HEK293 (cell line): ENCODE measurements around the gene MED13L.

Experiments used
- MEIS1 ChIP-seq: sonication (generic); formaldehyde crosslinking; IDR thresholded peaks from 2 replicates; pipeline ENCODE4 v1.8.1; 2022; ENCODE audit warnings: missing genetic modification reagents, mild to moderate bottlenecking, borderline replicate concordance
- ZNF292 ChIP-seq: fragments of 450-650 bp; formaldehyde crosslinking; IDR thresholded peaks from 2 replicates; pipeline ENCODE4 v1.5.1; 2016; ENCODE audit warnings: low read depth, missing biosample characterization, missing genetic modification characterization, borderline replicate concordance
- ZNF660 ChIP-seq: fragments of 450-650 bp; IDR thresholded peaks from 2 replicates; pipeline ENCODE4 v1.5.1; 2018; ENCODE audit warnings: missing biosample characterization, mild to moderate bottlenecking, missing genetic modification characterization
- TF ChIP-seq, protein P1 (sequence below): fragments of 450-650 bp; formaldehyde crosslinking; IDR thresholded peaks from 2 replicates; pipeline ENCODE4 v1.5.1; 2016; ENCODE audit warnings: missing biosample characterization, missing genetic modification characterization

DNA sequence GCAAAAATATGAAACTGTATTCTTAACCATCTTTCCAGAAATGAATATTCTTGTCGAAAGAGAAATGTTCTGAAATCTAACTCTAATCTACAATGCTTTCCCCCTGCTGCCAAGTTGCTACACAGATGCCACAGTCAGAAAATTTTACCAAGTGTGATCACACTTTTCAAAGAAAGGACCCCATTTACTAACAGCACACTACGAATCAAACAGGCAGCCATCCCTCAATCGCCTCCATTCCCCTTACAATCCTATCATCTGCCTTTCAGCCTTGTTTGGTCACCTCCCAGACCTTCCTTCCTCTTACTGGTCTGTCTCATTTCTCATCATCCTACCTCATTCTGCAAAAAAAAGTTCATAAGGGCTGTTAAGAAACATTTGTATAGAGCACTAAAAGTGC is 190.1 kb downstream of the MED13L start:
- no peak for TF ChIP-seq ZNF292
- no peak for TF ChIP-seq MEIS1 (CRISPR knock-in tag)
- TF ChIP-seq, protein P1, sequence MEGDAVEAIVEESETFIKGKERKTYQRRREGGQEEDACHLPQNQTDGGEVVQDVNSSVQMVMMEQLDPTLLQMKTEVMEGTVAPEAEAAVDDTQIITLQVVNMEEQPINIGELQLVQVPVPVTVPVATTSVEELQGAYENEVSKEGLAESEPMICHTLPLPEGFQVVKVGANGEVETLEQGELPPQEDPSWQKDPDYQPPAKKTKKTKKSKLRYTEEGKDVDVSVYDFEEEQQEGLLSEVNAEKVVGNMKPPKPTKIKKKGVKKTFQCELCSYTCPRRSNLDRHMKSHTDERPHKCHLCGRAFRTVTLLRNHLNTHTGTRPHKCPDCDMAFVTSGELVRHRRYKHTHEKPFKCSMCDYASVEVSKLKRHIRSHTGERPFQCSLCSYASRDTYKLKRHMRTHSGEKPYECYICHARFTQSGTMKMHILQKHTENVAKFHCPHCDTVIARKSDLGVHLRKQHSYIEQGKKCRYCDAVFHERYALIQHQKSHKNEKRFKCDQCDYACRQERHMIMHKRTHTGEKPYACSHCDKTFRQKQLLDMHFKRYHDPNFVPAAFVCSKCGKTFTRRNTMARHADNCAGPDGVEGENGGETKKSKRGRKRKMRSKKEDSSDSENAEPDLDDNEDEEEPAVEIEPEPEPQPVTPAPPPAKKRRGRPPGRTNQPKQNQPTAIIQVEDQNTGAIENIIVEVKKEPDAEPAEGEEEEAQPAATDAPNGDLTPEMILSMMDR, result no peak
- no peak for TF ChIP-seq ZNF660 (tag by site-specific recombination)
